ENCODE results near the gene PIK3R3.

Gene PIK3R3

DNA sequence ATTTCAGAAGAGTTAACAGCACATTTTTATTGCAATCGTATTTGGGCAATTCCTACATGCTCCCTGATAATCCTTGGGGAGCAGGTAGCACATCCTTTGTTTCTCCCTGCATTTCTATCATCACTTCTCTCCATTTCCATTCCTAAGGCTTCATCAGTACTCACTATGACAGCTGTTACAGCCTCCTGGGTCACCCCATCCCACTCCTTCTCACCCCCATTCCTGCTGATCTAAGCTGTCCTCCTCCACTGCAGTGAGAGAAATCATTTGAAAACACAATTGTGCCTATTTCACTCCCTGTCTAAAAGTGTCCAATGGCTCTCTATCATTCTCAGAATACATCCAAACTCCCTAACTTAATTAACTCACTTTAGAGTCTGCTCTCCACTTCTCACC is 25.5 kb upstream of the PIK3R3 start:
- DNase-seq (ENCODE audit: low read depth in 2 of 2): no peak

DNA sequence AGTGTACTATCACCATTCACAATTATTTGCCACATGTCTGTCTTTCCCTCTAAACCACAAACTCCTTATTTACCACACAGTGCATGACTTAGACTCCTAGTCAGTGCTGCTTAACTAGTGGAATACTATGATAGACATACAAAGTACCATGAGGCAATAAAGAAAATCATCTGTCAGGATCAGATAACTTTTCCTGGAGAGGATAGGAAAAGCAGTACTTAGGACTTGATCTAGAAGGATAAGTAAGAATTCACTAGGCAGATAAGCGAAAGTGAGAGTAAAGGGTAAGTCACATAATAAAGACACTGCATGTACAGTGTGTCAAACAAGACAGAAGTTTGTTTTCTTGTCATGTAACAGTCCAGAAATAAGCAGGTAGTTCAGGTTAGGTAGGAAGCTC is 21.3 kb upstream of the PIK3R3 start:
- DNase-seq (ENCODE audit: low read depth in 2 of 2): no peak

DNA sequence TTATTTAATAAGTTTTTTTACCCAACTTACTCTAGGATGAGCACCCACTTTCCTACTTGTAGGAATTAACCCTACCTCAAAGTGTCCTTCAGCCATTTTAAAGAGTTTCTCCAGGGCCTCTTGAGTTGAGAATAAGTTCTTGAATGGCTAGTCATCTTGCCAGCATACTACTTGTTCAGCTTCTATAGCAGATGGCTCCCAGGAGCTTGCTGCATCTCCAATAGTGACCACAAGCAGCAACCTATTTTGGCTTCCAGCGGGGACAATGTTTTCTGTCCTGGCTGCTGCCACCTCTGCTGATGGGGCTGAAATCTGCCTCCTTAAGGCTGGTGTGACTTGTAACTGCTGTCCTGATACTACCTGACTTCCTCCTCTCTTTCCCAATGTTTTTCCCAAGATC is 20.8 kb upstream of the PIK3R3 start:
- DNase-seq (ENCODE audit: low read depth in 2 of 2): no peak

DNA sequence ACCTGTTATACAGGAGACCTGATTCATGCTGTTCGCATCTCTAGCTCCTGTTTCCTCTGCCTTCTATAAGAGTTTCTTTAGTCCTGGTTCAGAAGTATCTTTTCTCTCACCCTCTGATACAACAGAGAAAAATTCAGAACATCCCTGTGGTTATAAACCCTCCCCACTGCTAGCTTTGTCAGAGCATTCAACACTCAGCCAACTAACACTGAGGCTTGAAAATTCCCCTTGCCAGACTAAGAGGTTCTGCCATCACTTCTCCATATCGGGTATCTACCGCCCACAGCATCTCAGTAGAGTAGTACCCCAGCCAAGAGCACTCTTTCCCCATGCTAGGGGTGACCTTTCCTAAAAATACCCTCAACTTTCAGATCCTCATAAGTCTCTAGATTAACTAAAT is 19.6 kb upstream of the PIK3R3 start:
- DNase-seq (ENCODE audit: low read depth in 2 of 2): no peak

DNA sequence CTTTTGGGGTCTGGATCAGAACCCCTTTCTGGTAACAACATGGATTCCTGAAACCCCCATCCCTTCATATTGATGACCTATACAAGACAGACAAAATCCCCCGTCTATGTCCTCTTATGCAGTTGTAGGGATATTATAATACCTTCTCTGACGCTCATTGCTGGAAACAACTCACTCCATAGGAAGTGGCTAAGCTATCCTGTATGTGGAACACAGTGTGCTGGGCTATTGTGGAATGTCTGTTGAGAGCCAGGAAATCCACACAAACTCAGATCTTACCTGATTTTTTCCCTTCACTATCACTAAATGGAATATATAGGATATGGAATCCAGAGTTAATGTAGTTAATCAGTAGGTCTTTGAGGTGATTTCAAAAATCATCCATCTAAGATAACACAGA is 17.7 kb upstream of the PIK3R3 start:
- no peak for DNase-seq (ENCODE audit: low read depth in 2 of 2)

DNA sequence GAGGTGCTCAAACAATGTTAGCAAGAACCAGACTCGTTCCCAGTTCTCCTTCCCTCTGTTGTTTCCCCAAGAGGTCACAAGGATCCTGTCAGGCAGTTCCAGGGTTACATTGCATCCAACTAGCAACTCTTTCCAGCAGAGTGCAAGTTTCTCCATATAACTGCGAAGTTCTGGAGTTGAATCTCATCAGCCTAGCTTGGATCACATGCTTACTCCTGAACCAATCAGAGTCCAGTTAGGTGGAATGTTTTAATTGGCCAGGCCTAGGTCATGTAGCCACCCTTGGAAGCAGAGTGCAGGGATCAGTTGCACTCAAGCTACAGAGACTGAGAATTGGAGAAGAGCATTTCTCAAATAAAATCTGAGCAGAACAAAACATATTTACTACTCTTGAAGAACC is 15.9 kb upstream of the PIK3R3 start:
- no peak for DNase-seq (ENCODE audit: low read depth in 2 of 2)

DNA sequence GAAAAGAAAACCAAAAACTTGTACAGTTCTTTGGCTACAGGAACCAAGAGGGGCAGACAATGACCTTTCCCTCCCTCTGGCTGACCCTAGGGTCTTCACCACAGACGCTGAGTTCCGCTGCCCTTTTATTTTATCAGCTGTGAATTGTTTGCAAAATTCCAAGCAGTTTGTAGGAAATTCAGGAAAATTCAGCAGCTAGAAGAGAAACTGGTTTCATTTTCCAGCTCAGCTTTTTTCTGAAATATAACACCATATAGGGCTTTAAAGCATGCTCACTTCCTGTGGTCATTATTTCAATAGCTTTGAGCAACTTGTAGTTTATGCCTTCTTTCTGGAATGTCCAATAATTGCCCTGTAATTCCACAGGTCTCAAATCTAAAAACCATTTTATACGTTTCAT is 5.5 kb upstream of the PIK3R3 start:
- DNase-seq (ENCODE audit: low read depth in 2 of 2): no peak

DNA sequence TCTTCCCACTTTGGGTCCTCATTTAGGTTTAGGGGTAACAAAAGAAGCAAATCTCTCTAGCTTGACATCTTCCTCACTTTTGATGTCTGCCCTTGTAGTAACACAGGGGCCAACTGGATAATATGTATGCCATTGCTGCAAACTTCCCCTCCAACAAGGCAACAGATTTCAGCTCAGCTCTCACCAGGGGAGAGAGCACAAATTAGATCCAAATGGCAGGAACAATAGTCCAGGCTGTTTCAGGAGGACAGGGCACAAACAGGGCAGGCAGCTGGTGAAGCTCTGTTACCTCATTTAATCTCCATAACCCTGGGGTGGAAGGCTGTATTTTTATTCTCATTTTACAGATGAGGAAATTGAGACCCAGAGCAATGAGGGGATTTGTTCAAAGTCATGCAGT is 4.3 kb upstream of the PIK3R3 start:
- no peak for DNase-seq (ENCODE audit: low read depth in 2 of 2)

DNA sequence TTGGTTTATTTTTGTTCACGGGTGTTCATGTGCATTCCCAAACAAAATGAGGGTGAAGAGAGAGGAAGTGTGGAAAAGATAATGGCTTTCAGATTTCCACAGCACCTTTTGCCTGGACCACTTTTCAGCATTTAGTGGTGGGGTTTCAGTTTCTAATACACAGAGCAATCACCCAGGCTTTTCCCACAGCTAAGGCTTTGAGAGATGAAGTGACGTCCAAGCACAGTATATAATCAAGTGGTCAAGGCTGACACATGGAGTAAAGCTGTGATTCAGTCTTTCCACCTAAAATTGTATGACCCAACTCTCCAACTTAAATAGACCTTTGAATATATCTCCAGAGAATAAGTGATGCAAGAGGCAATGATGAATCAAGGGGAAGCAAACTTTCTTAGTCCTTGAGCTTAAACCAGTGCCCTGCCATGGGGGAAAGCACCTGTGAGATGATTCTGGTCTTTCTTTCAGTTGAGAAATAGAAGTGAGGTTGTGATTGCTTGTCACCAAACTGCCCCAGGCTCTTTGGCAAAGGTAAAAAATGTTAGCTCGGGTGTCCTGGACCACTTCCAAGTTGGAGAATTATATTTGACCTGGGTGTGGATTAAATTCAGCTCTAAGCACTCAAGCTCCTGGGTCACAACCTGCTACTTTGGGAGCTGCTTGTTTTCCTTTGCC is 2.4 kb upstream of the PIK3R3 start:
- DNase-seq (ENCODE audit: low read depth in 2 of 2): no peak

DNA sequence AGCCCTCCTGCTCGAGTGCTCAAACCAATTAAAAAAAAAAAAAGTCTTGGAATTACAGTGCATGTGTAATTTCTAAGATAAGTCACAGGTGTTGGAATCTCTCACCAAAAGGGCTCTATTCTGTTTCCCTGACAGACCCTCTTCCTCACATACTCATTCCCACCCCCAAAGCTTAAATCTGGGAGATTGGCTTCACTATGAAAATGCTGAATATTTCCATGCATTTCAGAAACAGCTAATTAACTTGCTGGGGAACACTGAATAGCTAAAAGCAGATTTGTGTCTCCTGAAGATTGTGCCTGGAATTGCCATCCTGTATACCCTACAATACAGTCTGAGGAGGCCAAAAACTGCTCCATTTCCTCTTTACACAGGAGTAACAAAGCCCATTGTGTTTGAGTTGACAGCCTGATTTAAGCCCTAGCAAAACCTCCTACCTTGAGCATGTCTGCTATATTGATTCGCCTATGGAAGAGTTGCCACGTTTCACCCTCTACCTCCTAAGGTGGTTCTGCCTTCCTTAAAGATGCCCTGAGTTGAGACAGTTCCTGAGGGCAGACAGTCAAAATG is 1.4 kb upstream of the PIK3R3 start:
- DNase-seq (ENCODE audit: low read depth in 2 of 2): no peak

DNA sequence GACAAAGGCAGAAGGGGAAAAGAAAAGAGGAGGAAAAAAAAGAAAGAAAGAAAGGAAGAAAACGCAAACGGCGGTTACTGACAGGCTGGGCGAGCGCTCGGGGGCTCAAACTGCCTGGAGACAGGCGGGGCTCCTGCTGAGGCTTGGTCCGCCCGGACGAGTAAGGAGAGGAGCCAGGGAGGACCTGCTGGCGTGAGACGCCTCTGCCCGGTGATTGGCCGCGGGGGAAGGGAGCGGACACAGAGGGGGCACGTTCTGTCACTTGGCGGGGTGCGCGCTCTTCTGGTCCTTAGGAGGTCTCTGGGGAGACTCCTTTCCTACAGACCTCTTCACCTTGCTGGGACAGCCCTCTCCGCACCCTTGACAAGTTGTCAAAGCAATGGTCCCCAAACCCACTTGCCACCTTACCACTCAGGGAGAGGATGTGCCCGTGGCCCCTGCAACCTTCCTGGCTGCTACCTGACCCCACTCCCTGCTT is 791 bp upstream of the PIK3R3 start:
- DNase-seq (ENCODE audit: low read depth in 2 of 2): no peak

DNA sequence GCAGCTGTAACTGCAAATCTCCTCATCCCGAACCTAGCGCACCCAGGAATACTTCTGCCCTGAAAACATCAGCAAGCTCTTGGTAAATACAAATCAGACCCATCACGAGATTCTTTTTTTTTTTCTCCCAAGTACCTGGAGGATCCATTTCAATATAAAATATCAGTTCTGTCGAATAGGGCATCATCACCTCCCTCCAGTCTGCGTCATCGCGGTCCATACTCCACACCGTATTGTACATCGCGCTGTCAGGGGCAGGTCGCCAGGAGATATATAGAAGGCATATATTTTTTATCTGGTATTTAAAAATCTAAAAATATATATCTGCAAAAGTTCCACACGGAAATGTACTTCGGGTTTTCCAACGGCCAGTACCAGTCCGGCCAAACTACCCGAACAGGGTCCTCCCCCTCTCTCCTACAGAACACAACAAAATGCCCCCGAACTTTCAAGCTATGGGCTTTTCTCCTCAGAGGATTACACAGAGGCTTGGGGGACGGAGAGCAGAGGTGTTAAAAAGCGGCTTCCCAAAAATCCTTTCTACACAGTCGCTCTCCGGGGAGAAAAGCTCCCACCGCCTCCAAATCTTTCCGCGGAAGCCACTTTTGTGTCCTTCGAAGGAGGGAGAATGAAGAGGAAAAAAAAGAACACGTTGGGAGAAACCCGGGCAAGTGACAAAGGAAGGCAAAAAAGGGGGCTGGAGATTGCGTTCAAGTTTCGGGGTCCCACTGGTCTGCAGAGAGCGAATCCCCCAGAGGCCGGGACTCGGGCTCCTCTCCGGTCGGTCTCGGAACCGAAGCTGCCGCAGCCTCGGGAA is 509 bp downstream of the PIK3R3 start:
- DNase-seq (ENCODE audit: low read depth in 2 of 2): no peak

DNA sequence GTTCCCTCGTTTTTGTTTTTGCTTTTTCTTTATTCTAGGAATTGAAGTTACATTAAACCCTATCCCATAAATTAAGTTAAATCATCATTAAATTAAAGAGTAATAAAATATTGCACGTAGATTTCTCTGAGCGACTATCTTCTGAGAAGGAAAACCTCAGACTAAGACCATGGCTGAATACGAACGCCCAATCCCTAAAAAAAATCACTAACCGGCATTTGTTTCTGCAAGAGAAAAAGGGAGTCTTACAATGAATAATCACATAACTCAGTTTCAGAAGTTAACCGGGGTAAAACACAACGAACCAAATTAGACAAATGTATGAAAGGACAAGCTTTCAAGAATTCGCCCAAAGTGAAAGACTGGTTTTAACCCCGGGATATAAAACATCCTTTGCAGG is 1.3 kb downstream of the PIK3R3 start:
- DNase-seq (ENCODE audit: low read depth in 2 of 2): no peak

DNA sequence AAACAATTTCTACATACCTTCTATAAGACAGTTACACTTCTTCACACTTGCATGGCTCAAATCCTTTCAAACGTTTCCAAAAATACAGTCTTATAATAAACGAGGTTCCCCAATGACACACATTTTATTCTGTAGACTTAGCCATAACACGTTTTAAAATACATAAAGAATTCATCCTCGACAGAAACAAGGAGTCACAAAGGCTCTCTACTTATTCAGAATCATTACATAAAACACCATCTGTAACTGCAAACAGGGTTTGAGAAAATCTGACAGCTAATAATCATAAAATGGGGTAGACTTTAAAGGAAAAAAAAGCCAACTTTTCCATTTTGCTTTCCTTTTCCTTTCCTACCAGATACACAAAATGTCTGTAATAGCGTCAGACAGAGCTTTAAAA is 1.8 kb downstream of the PIK3R3 start:
- DNase-seq (ENCODE audit: low read depth in 2 of 2): no peak

DNA sequence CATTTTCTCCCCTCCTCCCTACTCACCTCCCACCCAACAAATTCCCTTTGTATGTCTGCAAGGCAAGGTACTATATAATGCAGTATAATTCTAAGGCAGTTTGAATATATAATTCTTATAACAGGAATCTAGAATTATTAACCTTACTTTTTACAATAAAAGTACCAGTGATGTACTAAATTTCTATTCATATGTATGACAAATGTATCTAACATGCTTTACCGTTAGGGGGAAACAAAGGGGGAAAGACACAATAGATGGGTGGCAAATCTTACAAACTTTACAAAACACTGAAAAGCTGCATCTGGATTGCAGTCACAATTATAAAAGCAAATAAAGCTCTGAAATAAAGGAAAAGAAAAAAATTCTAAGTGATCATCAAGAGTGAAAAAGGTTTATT is 2.3 kb downstream of the PIK3R3 start:
- no peak for DNase-seq (ENCODE audit: low read depth in 2 of 2)

DNA sequence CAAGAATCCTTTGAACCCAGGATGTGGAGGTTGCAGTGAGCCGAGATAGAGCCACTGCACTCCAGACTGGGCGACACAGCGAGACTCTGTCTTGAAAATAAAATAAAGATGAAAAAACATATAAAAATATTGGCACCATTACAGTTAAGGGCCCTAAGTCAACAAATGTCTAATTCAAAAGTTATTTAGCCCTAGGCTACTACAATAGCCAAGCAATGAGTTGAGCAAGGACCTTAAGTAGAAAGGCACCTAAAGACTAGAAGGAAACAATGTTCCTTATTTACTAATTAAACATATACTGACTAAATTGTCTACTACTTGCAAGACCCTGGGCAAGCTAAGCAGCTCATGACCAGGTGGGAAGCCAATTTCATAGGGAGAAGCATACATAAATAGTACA is 4.1 kb downstream of the PIK3R3 start:
- no peak for DNase-seq (ENCODE audit: low read depth in 2 of 2)

DNA sequence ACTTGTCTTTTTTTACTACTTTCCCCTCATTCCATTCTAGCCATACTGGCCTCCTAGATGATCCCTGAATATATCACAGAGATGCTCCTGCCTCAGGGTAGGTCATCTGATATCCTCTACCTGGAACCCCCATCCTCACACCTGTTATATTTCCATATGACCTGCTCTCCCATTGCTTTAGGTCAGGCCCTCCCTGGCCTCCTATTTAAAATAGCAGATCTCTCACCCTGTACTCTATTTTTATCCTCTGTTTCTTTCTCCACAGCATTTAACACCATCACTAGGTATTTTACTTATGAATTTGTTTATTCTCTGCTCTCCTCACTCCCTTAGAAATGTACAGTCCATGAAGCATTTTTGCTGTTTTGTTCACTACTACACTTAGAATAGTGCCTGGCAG is 13.6 kb downstream of the PIK3R3 start:
- DNase-seq (ENCODE audit: low read depth in 2 of 2): no peak

DNA sequence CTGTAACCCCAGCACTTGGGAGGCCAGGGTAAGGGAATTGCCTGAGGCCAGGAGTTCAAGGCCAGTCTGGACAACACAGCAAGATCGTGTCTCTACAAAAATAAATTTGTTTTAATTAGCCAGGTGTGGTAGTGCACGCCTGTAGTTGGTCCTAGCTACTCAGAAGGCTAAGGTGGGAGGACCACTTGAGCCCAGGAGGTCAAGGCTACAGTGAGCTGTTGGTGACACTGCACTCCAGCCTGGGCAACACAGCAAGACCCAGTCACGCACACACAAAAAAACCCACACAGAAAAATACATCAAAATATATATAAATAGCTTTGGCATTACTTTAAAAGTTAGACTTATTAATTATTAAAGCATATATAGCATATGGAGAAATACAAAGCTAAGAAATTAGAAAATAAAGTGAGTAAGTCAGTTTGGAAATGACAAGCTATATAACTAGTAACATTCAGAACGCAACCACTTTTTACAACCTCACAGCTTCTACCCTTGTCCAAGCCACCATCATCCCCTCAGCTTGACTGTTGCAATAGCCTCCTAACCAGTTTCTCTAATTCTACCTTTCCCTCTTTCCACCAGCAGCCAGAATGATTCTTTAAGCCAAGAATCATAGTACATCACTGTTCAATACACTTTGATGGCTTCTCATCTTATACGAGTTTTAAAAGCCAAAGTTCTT is 14.5 kb downstream of the PIK3R3 start:
- no peak for DNase-seq (ENCODE audit: low read depth in 2 of 2)

DNA sequence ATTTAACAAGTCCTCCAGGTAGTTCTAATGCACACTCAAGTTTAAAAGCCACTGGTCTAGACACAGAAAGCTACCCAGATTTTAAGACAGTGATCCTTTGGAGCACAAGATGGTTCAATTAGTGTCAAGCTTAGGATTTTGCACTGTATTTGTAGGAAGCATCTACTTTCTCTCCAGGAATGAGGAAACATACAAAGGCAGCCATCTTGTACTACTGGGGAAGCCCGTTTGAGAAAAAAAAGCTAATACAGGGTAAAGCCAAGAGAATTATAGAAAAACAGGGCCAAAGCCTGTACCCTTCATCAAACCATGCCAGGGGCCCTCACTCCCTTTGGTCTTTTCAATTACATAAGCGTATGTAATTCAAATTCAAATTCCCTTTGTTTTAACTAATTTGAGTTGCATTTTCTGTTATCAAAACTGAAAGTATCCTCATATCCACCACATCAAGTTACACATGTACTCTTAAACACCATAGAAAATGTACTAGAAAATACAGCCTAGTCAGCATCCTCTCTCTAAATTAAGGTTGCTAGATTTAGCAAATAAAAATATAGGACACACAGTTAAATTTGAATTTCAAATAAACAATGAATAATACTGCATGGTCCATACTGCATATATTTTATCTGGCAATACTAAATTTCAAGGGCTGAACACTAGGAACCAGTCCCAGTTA is 17.4 kb downstream of the PIK3R3 start:
- DNase-seq (ENCODE audit: low read depth in 2 of 2): no peak

DNA sequence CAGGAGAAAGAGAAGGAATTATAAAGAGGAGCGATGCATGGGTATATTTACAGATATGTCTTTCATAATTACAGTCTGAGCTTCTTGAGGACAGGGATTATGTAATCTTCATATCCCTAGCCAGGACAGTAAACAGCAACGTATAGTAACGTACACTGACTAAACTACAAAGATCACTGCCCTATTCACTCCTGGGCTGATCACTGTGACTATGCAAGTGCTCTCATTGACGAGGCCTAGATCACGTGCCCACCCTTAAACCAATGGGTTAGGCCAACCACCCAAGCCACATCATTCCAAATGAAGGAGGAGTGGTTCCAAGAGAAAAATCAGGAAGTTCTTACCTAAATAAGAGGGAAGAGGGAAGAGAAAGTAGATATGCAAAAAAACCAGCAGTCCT is 18.5 kb downstream of the PIK3R3 start:
- DNase-seq (ENCODE audit: low read depth in 2 of 2): no peak

DNA sequence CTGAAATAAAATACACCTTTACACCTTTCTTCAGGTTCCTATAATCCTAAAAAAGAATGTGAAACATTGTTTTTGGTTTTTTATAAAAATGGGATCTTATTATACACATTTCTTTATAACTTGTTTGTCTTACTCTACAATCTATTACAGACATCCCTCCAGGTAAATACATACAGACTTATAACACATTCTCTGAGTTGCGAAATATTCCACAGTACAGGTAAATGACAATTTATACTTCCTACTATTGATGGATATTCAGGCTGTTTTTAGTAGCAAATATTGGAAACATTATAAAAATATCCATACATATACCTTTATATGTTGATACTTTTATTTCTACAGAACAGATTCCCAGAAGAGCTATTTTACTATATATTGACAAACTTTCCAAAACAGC is 20.3 kb downstream of the PIK3R3 start:
- DNase-seq (ENCODE audit: low read depth in 2 of 2): no peak

DNA sequence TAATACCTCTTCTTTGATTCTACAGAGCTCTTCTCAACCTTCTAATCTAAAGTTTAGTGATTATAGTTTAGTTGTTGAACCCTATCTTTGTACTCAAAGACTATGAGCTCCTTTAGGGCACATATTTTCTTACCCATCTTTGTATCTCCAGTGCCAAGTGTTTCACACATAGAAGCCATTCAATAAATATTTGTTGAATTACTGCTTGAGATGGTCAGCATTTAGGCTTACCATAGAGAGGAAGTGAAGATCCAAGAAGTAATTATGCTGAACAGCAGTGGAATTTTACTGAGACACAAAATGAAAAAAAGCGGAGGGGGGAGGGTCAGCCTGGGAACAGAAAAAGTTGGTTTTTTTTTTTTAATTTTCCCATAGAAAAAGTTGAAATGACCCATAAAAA is 21.9 kb downstream of the PIK3R3 start:
- no peak for DNase-seq (ENCODE audit: low read depth in 2 of 2)

Measured in activated CD4-positive, alpha-beta T cell treated with anti-CD3 and anti-CD28 coated beads for 24 hours (primary cell).